Activated CD8-positive, alpha-beta memory T cell treated with anti-CD3 and anti-CD28 coated beads, Interleukin-2, amount 10 ng/mL, durations not matched to agents 7 days and 5 days (primary cell): ENCODE measurements around the gene SEMA3E. TPM values are rescaled to one million over a fixed set of nuclear protein-coding genes. Genes with fewer than 3 reads are reported as not detected.

Experiments used
- ATAC-seq: fragments of 150-1000 bp; cut with Tn5 transposase; one replicate; pipeline ENCODE4 v1.10.0; 2021; ENCODE audit warnings: moderate library complexity
- CTCF ChIA-PET: fragments of 350-600 bp; sonication (Branson Sonifier 250); formaldehyde crosslinking; loops from one replicate; lab custom pipeline; 2021; ENCODE audit warnings: antibody characterized with exemption; lab: Charles Lee
- DNase-seq: peaks from one replicate; pipeline ENCODE4 v3.0.0-alpha.2; 2020
- H3K27ac Mint-ChIP-seq: one replicate; pipeline ENCODE4 v1.8.0; 2021; ENCODE audit warnings: mild to moderate bottlenecking, mixed read lengths
- H3K27me3 Mint-ChIP-seq: one replicate; pipeline ENCODE4 v1.8.0; 2021; ENCODE audit warnings: mixed read lengths
- H3K36me3 Mint-ChIP-seq: one replicate; pipeline ENCODE4 v1.8.0; 2021; ENCODE audit warnings: mild to moderate bottlenecking, mixed read lengths
- H3K4me1 Mint-ChIP-seq: one replicate; pipeline ENCODE4 v1.8.0; 2021; ENCODE audit warnings: mixed read lengths
- H3K4me3 Mint-ChIP-seq: one replicate; pipeline ENCODE4 v1.8.0; 2021; ENCODE audit warnings: mild to moderate bottlenecking, moderate library complexity, mixed read lengths
- H3K9me3 Mint-ChIP-seq: one replicate; pipeline ENCODE4 v1.8.0; 2022; ENCODE audit warnings: low read depth, mixed read lengths
- total RNA-seq, 2 experiments: library from RNA; stranded (reverse); gene quantifications; one replicate each; pipeline ENCODE4 v1.2.3, GENCODE V29; 2021

The SEMA3E gene
- total RNA-seq, 2 experiments from 2014 or later = not detected

DNA sequence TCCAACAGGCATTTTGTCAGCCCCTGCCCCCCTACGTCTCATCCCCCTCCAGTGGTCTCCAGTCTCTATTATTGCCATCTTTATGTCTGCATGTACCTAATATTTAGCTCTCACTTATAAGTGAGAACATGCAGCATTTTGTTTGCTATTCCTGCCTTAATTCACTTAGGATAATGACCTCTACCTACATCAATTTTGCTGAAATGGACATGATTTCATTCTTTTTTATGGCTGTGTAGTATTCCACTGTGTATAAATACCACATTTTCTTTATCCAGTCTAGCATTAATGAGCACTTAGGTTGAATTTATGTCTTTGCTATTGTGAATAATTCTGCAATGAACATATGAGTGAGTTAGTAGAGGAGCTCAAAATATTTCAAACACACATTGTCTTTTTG, 229.9 kb downstream of the SEMA3E start:
- H3K4me1 Mint-ChIP-seq = no peaks in the 10 kb centered on the region
- H3K9me3 Mint-ChIP-seq = peaks cover 9% of the 10 kb centered on the region
- H3K4me3 Mint-ChIP-seq = no peak overlapping the region
- CTCF ChIA-PET = no interaction called here
- H3K27me3 Mint-ChIP-seq = no peaks in the 10 kb centered on the region
- no peak for DNase-seq
- H3K27ac Mint-ChIP-seq = no peak overlapping the region
- ATAC-seq = no peak
- no peaks in the 10 kb centered on the region for H3K36me3 Mint-ChIP-seq

DNA sequence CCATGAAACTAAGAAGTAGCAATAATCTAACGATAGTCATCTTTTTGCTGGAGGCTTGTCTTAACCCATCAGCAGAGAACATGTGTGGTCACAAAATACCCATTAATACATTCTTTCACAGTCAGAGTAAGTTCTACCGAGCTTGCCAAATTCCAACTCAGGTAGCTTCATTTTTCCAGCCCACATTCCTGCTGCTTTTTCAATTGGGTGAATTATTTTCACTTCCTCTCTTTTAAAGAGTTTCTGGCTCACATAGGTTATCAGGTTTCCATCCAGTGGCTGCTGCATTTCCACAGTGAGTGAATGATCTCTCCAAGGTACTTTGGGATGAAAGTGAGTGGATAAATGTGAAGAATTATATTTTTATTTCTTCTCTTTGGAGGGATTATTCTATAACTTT, 233.1 kb downstream of the SEMA3E start:
- H3K4me1 Mint-ChIP-seq = no peaks in the 10 kb centered on the region
- H3K27ac Mint-ChIP-seq = no peak overlapping the region
- DNase-seq (no peak), ATAC-seq (no peak)
- no peaks in the 10 kb centered on the region for H3K36me3 Mint-ChIP-seq
- no peak overlapping the region for H3K4me3 Mint-ChIP-seq
- no peaks in the 10 kb centered on the region for H3K27me3 Mint-ChIP-seq
- CTCF ChIA-PET = no interaction called here
- H3K9me3 Mint-ChIP-seq = peaks cover 5% of the 10 kb centered on the region

DNA sequence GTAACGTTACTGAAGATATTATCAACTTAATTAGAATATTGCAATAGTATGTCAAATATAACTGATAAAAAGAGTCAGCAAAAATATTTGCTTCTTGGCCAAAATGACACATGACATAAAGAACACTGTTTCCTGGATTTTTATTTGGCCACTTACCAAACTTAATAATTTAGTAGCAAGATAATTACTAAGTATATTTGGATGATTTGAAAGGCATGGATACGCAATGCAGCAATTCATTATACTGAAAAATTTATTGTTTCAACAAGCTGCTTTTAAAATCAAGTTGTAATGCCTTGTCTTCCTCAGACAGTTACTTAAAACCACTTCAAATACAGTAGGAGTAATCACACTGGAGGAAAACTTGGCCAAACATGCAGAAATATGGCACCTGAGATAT, 234.0 kb downstream of the SEMA3E start:
- CTCF ChIA-PET = no interaction called here
- Mint-ChIP-seq H3K4me3 (no peak overlapping the region), H3K27me3 (no peaks in the 10 kb centered on the region), H3K4me1 (no peaks in the 10 kb centered on the region), H3K27ac (no peak overlapping the region), H3K36me3 (no peaks in the 10 kb centered on the region), H3K9me3 (peaks cover 5% of the 10 kb centered on the region)
- no peak for DNase-seq
- no peak for ATAC-seq

DNA sequence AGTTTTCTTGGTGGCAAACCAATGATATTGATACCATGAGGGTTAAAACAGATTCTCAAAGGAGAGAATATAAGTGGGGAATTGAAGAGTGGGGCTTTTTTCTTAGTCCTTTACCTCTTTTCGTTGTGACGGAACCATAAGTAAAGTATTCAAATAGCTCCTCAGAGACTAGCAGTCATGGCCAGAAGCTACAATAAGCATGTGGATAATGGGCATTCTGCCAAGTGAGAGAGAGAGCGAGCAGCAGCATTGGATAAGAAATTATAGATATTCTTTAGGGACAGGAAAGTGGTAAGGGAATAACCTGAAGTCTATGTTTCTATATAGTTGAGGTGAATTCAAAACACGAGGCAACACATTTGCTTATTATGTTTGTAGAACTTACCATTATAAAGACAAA, 235.1 kb downstream of the SEMA3E start:
- H3K9me3 Mint-ChIP-seq = no peaks in the 10 kb centered on the region
- H3K27me3 Mint-ChIP-seq = no peaks in the 10 kb centered on the region
- H3K4me1 Mint-ChIP-seq = no peaks in the 10 kb centered on the region
- CTCF ChIA-PET = no interaction called here
- no peak overlapping the region for H3K4me3 Mint-ChIP-seq
- H3K27ac Mint-ChIP-seq = no peak overlapping the region
- no peaks in the 10 kb centered on the region for H3K36me3 Mint-ChIP-seq
- DNase-seq (no peak), ATAC-seq (no peak)

DNA sequence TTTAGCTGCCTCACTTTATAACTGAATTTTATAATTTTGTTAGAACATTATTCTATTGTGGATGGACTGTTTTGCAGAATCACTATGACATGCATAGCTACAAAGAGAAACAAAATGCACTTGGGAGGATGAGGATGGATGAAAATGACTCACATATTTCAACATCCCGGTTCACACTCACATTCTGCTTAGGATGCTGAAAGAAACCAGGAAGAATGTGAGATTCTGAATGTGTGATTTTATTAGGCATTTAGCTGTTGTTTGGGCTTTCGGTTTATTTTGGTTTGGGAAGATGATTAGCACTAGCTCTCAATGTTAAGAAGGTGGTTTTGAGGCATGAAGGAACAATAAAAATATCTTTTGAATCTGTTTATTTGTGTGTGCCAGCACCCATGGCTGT, 235.5 kb downstream of the SEMA3E start:
- DNase-seq (no peak), ATAC-seq (no peak)
- H3K27ac Mint-ChIP-seq = no peak overlapping the region
- H3K4me3 Mint-ChIP-seq = no peak overlapping the region
- CTCF ChIA-PET = no interaction called here
- no peaks in the 10 kb centered on the region for H3K9me3 Mint-ChIP-seq
- no peaks in the 10 kb centered on the region for H3K27me3 Mint-ChIP-seq
- no peaks in the 10 kb centered on the region for H3K36me3 Mint-ChIP-seq
- H3K4me1 Mint-ChIP-seq = no peaks in the 10 kb centered on the region

DNA sequence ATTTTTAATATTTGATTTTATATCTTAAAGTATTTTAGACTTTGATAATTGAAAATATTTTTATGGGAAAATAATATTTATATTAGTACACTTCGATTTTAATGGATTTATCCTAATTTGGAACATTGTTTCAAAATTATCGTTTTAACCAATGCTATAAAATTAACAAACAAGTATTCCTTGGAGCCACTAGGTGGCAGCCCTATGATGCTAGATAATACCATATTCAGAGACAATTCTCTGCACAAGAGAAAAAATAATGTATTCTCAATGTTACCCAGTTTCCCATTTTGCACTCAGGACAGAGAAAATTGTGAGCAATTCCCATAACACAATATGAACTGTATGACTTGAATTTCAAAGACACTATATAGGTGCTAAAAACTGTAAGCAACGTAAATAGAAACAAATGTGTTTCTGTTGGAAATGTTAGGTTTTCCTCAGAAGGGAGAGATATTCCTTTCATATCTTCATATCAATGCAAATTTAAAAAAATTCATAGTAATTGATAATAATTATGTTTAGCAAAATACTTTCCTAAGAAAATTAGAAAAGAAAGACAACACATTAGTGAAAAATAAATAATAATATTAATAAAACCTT, 237.8 kb downstream of the SEMA3E start:
- no peaks in the 10 kb centered on the region for H3K27me3 Mint-ChIP-seq
- CTCF ChIA-PET = no interaction called here
- ATAC-seq = no peak
- no peaks in the 10 kb centered on the region for H3K4me1 Mint-ChIP-seq
- H3K9me3 Mint-ChIP-seq = no peaks in the 10 kb centered on the region
- no peak for DNase-seq
- no peak overlapping the region for H3K4me3 Mint-ChIP-seq
- no peaks in the 10 kb centered on the region for H3K36me3 Mint-ChIP-seq
- H3K27ac Mint-ChIP-seq = no peak overlapping the region

DNA sequence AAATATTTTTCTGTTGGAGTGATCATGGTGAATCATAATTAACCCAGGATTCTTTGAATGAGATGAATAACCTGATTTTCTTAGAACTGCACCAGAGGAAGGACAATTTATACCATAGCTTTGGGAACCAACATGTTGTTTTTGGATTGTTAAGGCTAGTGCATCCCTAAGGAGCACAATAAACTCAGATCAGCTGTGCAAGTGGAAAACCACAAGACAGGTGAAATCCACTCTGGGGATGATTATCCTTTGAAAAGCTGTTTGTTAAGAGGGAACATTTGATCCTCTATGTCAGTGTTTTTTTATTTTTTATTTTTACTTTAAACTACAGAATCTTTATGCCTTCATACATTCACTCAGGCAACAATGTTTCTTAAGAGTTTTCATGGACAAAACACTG, 254.2 kb downstream of the SEMA3E start:
- no peaks in the 10 kb centered on the region for H3K27me3 Mint-ChIP-seq
- H3K9me3 Mint-ChIP-seq = peaks cover 5% of the 10 kb centered on the region
- no peak overlapping the region for H3K4me3 Mint-ChIP-seq
- CTCF ChIA-PET = no interaction called here
- no peak overlapping the region for H3K27ac Mint-ChIP-seq
- no peaks in the 10 kb centered on the region for H3K36me3 Mint-ChIP-seq
- no peak for ATAC-seq
- no peaks in the 10 kb centered on the region for H3K4me1 Mint-ChIP-seq
- no peak for DNase-seq

DNA sequence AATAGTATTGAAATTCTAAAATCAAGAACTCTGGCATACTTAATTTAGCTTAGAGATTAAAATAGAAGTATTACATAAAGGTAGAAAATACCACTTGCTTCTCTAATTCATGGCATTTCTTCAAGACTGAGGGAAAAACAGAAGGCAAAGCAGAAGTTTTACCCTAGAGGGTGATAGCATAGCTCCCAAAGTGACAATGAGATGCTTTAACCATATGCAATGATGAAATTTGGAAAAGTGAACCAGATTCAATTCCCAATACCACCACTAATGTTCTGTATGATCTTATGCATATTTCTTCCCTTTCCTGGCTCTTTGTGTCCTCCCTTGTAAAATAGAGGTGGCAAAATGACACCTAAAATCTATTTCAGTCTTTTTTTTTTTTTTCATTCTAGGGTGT, 260.5 kb downstream of the SEMA3E start:
- CTCF ChIA-PET = no interaction called here
- ATAC-seq = no peak

DNA sequence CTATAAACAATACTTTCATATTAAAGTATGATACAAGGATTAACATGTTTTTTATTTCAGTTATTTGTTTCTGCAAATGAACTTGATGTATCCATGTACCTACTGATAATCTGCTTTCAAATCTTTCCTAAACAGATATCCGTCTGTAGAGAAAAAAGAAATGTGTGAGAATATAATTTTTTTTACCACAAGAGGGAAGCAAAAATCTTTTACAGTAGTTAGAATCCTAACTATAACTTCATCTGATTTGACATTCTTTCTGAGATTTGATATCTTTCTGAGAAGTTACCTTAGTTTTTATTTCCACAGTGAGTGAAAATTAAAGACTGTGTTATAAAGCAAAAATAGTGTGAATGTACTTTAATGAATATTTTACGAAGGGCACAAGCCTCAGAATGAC, 282.3 kb downstream of the SEMA3E start:
- ATAC-seq (no peak), DNase-seq (no peak)
- CTCF ChIA-PET = no interaction called here
- Mint-ChIP-seq H3K36me3 (no peaks in the 10 kb centered on the region), H3K9me3 (peaks cover 4% of the 10 kb centered on the region), H3K4me1 (no peaks in the 10 kb centered on the region), H3K27me3 (no peaks in the 10 kb centered on the region), H3K4me3 (no peak overlapping the region), H3K27ac (no peak overlapping the region)

More for the DNA sequence above, 260.5 kb downstream of the SEMA3E start:
- no peak overlapping the region for H3K27ac Mint-ChIP-seq
- no peaks in the 10 kb centered on the region for H3K4me1 Mint-ChIP-seq
- H3K4me3 Mint-ChIP-seq = no peak overlapping the region
- no peaks in the 10 kb centered on the region for H3K27me3 Mint-ChIP-seq
- DNase-seq = no peak
- peaks cover 12% of the 10 kb centered on the region for H3K9me3 Mint-ChIP-seq
- no peaks in the 10 kb centered on the region for H3K36me3 Mint-ChIP-seq

DNA sequence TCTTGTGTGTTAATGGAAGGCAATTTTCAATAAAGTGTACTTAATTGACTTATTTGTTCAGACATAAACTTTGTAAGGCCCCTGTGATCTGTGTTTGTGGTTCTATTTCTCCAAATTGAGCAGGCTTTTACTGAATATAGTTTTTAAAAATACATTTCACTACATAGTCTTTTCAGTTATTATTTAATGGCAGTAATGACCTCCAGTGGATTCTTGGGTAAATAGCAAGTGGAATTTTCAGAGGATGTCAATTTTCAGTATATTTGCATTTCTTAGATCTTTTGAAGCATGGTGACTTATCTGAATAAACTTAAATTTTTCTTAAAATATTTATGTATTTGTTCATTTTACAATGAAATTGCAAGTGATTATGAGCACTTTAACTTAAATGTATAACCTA, 283.2 kb downstream of the SEMA3E start:
- H3K27ac Mint-ChIP-seq = no peak overlapping the region
- no peaks in the 10 kb centered on the region for H3K27me3 Mint-ChIP-seq
- CTCF ChIA-PET = no interaction called here
- peaks cover 4% of the 10 kb centered on the region for H3K9me3 Mint-ChIP-seq
- no peak overlapping the region for H3K4me3 Mint-ChIP-seq
- H3K36me3 Mint-ChIP-seq = no peaks in the 10 kb centered on the region
- no peaks in the 10 kb centered on the region for H3K4me1 Mint-ChIP-seq
- DNase-seq (no peak), ATAC-seq (no peak)

DNA sequence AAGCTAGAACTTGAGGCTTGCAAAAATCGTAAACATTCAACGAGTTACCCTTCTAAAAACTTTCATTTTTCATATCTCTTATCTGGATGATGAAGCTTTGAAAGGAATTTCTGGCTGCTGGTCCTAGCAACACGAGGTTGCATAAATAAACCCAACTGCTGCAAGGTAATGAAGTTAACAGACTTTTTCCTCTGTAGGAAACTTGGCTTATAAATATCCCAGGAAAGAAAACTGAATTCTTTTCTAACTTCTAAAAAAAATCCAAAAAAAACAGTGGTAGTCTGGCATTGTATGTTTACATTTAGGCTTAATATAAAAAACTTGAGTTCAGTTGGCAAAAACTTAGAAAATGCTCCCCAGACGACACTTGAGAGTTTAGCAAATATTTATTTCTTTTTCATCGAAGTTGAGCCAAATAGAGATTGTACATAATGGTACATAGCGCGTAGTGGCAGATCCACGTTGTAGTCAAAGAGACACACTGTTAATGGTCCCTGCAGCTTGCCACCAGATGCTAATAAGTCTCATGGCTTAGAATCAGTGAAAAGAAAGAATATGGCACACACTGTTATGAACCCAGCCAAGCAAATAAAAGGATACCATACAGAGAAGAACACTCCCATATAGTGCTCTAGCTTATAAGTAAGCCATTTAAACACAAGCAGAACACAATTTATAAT, 285.9 kb downstream of the SEMA3E start:
- CTCF ChIA-PET = no interaction called here
- Mint-ChIP-seq H3K9me3 (peaks cover 4% of the 10 kb centered on the region), H3K36me3 (no peaks in the 10 kb centered on the region), H3K4me1 (no peaks in the 10 kb centered on the region), H3K27ac (no peak overlapping the region), H3K4me3 (no peak overlapping the region), H3K27me3 (no peaks in the 10 kb centered on the region)
- DNase-seq (no peak), ATAC-seq (no peak)

DNA sequence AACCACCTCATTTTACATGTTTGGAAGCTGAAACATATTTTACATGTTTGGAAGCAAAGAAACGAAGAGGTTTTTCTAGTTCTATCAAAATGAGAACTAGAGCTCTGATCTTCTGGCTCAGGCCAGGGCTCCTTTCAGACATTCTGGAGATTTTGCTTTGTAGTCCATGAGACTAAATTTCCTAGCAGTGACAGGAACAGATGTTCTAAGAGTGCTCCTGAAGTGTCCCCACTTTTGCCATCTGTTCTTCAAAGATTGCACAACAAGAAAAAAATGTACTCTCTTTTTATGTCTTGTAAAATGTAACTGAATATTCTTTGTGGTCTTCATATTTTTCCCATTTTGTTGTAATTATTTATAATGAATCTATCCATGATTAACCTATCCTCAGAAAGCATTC, 289.8 kb downstream of the SEMA3E start:
- DNase-seq (no peak), ATAC-seq (no peak)
- no peaks in the 10 kb centered on the region for H3K36me3 Mint-ChIP-seq
- H3K27me3 Mint-ChIP-seq = no peaks in the 10 kb centered on the region
- no peaks in the 10 kb centered on the region for H3K4me1 Mint-ChIP-seq
- no peaks in the 10 kb centered on the region for H3K9me3 Mint-ChIP-seq
- H3K27ac Mint-ChIP-seq = no peak overlapping the region
- H3K4me3 Mint-ChIP-seq = no peak overlapping the region
- CTCF ChIA-PET = no interaction called here

DNA sequence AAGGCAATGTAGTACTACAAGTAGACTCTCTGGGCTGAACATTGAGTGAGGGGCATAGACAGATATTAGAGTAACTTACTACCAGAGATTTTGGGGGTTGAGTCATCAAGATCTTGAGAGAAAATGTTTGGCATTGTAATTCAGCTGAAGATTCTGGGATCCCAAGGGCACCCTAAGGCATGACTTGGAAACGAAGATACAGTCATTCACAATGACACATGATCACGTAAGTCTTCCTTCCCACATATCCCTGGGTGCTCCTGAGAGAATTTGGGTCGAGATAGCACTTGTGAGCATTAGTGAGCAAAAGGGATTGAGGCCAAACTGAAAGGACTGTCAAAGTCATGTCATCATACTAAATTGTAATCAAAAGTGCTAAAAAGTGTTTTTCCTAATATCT, 293.8 kb downstream of the SEMA3E start:
- H3K9me3 Mint-ChIP-seq = no peaks in the 10 kb centered on the region
- DNase-seq = no peak
- no peak overlapping the region for H3K4me3 Mint-ChIP-seq
- no peaks in the 10 kb centered on the region for H3K4me1 Mint-ChIP-seq
- no peak for ATAC-seq
- no peak overlapping the region for H3K27ac Mint-ChIP-seq
- H3K27me3 Mint-ChIP-seq = no peaks in the 10 kb centered on the region
- no peaks in the 10 kb centered on the region for H3K36me3 Mint-ChIP-seq
- CTCF ChIA-PET = no interaction called here

DNA sequence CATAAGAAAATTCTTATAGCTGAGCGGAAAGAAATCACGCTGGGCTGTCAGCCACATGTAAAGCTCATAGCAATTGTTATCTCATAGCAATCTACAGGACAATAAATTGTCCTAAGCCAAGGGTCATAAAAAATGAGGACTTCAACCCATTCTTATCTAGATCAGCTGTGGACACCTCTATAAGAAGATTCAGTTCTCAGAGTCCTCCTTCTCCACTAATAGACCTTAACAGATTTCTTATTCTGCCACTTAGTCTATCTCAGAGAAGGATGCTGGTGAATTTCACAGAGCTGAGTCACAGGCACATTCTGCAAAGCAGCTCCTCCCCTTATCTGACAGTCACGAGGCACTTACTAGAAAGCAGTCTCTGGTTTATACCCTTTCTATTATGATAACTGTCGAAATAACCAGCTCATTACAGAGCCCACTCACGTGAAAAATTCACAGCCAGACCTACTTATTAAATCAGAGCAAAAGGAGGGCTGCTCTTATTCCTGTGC, 300.9 kb downstream of the SEMA3E start:
- Mint-ChIP-seq H3K9me3 (peaks cover 6% of the 10 kb centered on the region), H3K36me3 (no peaks in the 10 kb centered on the region), H3K27me3 (no peaks in the 10 kb centered on the region), H3K4me3 (no peak overlapping the region), H3K4me1 (no peaks in the 10 kb centered on the region), H3K27ac (no peak overlapping the region)
- ATAC-seq = no peak
- DNase-seq = no peak
- CTCF ChIA-PET = interaction anchor here (1.0 kb wide), 1 partner anchor 30 kb away, joined by 3 read pairs; no protein-coding TSS in a partner anchor
